ENCODE results near the gene SLC17A6.

GRCh38 chr11:22407267-22407666 lies 69.1 kb downstream of the SLC17A6 start:
- TF ChIP-seq POLR2A (IDR thresholded peaks at IDR 0.05; ENCODE audit: low read depth, low read length) (no peak), POLR2AphosphoS5 (IDR thresholded peaks at IDR 0.05; ENCODE audit: low read depth, low read length) (no peak)
